Esophagus mucosa (tissue), 1 donor: Measurements from ENCODE around the gene CTXN1. TPM values are rescaled to one million over a fixed set of nuclear protein-coding genes. Genes with fewer than 3 reads are reported as not detected.
A peak's percentile ranks its signal among the peaks of the same experiment; 100 is the strongest.
"Not testable (repeated sequence)": the region's sequence is repeated elsewhere in the genome, so short reads cannot be mapped to it uniquely, and the experiment has no call there.

Experiments used
- ATAC-seq: fragments of 200-7000 bp; cut with Tn5 transposase; one replicate; pipeline ENCODE4 v1.9.1; 2020
- total RNA-seq: library from RNA; stranded (reverse); gene quantifications from one replicate; pipeline ENCODE4 v1.2.4, GENCODE V29; 2023
- donor health status: DM: yes; HTN: yes; CAD: no.

CTXN1 gene
- total RNA-seq, 1 donor from 2014 or later = not detected

GRCh38 chr19:7925171-7925851 is 624 bp downstream of the CTXN1 start:
- ATAC-seq = no peak

- ATAC-seq = no peak
These were observed 1.2 kb downstream of the CTXN1 start for GRCh38 chr19:7924651-7925170.

- no peak for ATAC-seq
These were observed 1.7 kb downstream of the CTXN1 start for GRCh38 chr19:7924241-7924640.

GRCh38 chr19:7923295-7924191 is 2.4 kb downstream of the CTXN1 start:
- ATAC-seq = no peak

GRCh38 chr19:7922836-7923195 is 3.1 kb downstream of the CTXN1 start:
- no peak for ATAC-seq

GRCh38 chr19:7921967-7922835 is 3.7 kb downstream of the CTXN1 start:
- no peak for ATAC-seq

- no peak for ATAC-seq
These were observed 4.5 kb downstream of the CTXN1 start for GRCh38 chr19:7921302-7921966.

GRCh38 chr19:7920519-7921301 is 5.2 kb downstream of the CTXN1 start:
- ATAC-seq = peak; percentile 87

- ATAC-seq = peak; percentile 60
These were observed 6.1 kb downstream of the CTXN1 start, which contains the start of gene SNAPC2 for GRCh38 chr19:7919610-7920518. Gene SNAPC2, plus strand, starts transcription at chr19:7920338. Its CDS starts 29 bp downstream, at chr19:7920367.

GRCh38 chr19:7918615-7919421 is 7.1 kb downstream of the CTXN1 start:
- ATAC-seq = no peak

- not testable (repeated sequence) for ATAC-seq
These were observed 7.8 kb downstream of the CTXN1 start for GRCh38 chr19:7918062-7918614.

GRCh38 chr19:7917267-7918061 is 8.5 kb downstream of the CTXN1 start:
- no peak for ATAC-seq

- ATAC-seq = no peak
These were observed 9.0 kb downstream of the CTXN1 start for GRCh38 chr19:7916955-7917266.

GRCh38 chr19:7916103-7916954 is 9.6 kb downstream of the CTXN1 start:
- ATAC-seq = no peak

GRCh38 chr19:7915250-7916102 is 10.5 kb downstream of the CTXN1 start:
- no peak for ATAC-seq

GRCh38 chr19:7914598-7915045 is 11.3 kb downstream of the CTXN1 start, which contains the start of gene TGFBR3L:
Gene TGFBR3L, plus strand, starts transcription at chr19:7914830.
- ATAC-seq = no peak
